Endothelial cell of umbilical vein (primary cell): ENCODE measurements around the gene AQP12A. TPM values are rescaled to one million over a fixed set of nuclear protein-coding genes. Genes with fewer than 3 reads are reported as not detected.

Experiments
- BruUV-seq: library from RNA; stranded (reverse); fragments of 400-500 nt; replicated peaks from 2 replicates; lab custom pipeline; 2021; lab: Mats Ljungman, UMichigan
- CTCF ChIA-PET: fragments of 300-600, 350-600 bp; sonication (Branson Sonifier 250); formaldehyde crosslinking; loops from one replicate; lab custom pipeline; 2021; ENCODE audit warnings: antibody characterized with exemption, inconsistent platforms; lab: Charles Lee
- POLR2A ChIA-PET: fragments of 300-600, 350-600 bp; sonication (Branson Sonifier 250); formaldehyde crosslinking; loops from one replicate; lab custom pipeline; 2021; ENCODE audit warnings: antibody characterized with exemption, inconsistent platforms; lab: Charles Lee
- DNase-seq: peaks from one replicate; pipeline ENCODE4 v3.0.0-alpha.2; 2011; ENCODE audit warnings: low read depth, low spot score
- FAIRE-seq: peaks from 2 replicates; lab custom pipeline; 2011; peaks lifted over from hg19 to GRCh38; lab: Jason Lieb, UNC
- H2AFZ ChIP-seq: 2 replicates; pipeline ENCODE4 v1.6.0; 2012; ENCODE audit warnings: low read depth, low read length, control low read depth, inconsistent platforms
- H3K27ac ChIP-seq: 2 replicates; pipeline ENCODE4 v1.5.1; 2011; ENCODE audit warnings: low read depth, mild to moderate bottlenecking, control low read depth, low read length, moderate library complexity; ENCODE audit not compliant: insufficient read depth
- H3K27me3 ChIP-seq, 2 experiments: 2 replicates each; pipeline versions ENCODE4 v1.6.0 to v1.6.1; 2011; ENCODE audit warnings: low read length in 2 of 2, mixed read lengths in 1 of 2; ENCODE audit not compliant: control insufficient read depth in 2 of 2, insufficient read depth in 2 of 2
- H3K36me3 ChIP-seq, 2 experiments: 2 replicates in 1 of 2; 3 replicates in 1 of 2; pipeline ENCODE4 v1.5.1; 2011; ENCODE audit warnings: low read length in 2 of 2, mild to moderate bottlenecking in 1 of 2, moderate library complexity in 1 of 2; ENCODE audit not compliant: control insufficient read depth in 2 of 2, insufficient read depth in 2 of 2; ENCODE audit errors: extremely low read depth in 1 of 2
- H3K4me1 ChIP-seq: 3 replicates; pipeline ENCODE4 v1.5.1; 2011; ENCODE audit warnings: mild to moderate bottlenecking, low read length; ENCODE audit not compliant: control insufficient read depth, insufficient read depth; ENCODE audit errors: extremely low read depth
- H3K4me2 ChIP-seq: 2 replicates; pipeline ENCODE4 v1.6.1; 2011; ENCODE audit warnings: low read length, control low read depth, mixed read lengths; ENCODE audit not compliant: insufficient read depth
- H3K4me3 ChIP-seq, 3 experiments: fragments of 200-600 bp in 1 of 3; sonication (generic), shearing (Covaris generic) in 1 of 3; replicated peaks in 1 of 3; 2 replicates each; pipeline ENCODE4 v1.5.1; 2011 to 2016; ENCODE audit warnings: control low read depth in 3 of 3, low read length in 3 of 3, mild to moderate bottlenecking in 2 of 3, inconsistent platforms in 1 of 3, low read depth in 1 of 3, moderate library complexity in 1 of 3; ENCODE audit not compliant: insufficient read depth in 1 of 3
- H3K79me2 ChIP-seq: 2 replicates; pipeline ENCODE4 v1.6.0; 2012; ENCODE audit warnings: low read length, inconsistent platforms; ENCODE audit not compliant: control insufficient read depth, insufficient read depth
- H3K9ac ChIP-seq: replicated peaks from 2 replicates; pipeline ENCODE3; 2011; ENCODE audit warnings: low read length, control low read depth; ENCODE audit not compliant: insufficient read depth; ENCODE audit errors: extremely low read depth
- H3K9me1 ChIP-seq: replicated peaks from 3 replicates; pipeline ENCODE4 v1.6.0; 2011; ENCODE audit warnings: mild to moderate bottlenecking, low read length; ENCODE audit not compliant: control insufficient read depth, insufficient read depth; ENCODE audit errors: extremely low read depth
- H3K9me3 ChIP-seq: replicated peaks from 2 replicates; pipeline ENCODE4 v1.5.1; 2012; ENCODE audit warnings: low read length, inconsistent platforms; ENCODE audit not compliant: control insufficient read depth, insufficient read depth
- H4K20me1 ChIP-seq: replicated peaks from 2 replicates; pipeline ENCODE3; 2011; ENCODE audit warnings: mild to moderate bottlenecking, low read length; ENCODE audit not compliant: control insufficient read depth, insufficient read depth; ENCODE audit errors: extremely low read depth
- EZH2 ChIP-seq: IDR thresholded peaks from 2 replicates; pipeline ENCODE4 v1.6.1; 2012; ENCODE audit warnings: borderline replicate concordance, low read depth, mild to moderate bottlenecking, moderate library complexity, low read length, inconsistent platforms; ENCODE audit not compliant: severe bottlenecking
- FOS ChIP-seq: IDR thresholded peaks from 2 replicates; pipeline ENCODE4 v1.6.1; 2011; ENCODE audit warnings: mild to moderate bottlenecking, low read length, moderate library complexity, borderline replicate concordance; ENCODE audit not compliant: insufficient read depth
- GATA2 ChIP-seq: IDR thresholded peaks from 2 replicates; pipeline ENCODE4 v1.7.0; 2011; ENCODE audit warnings: low read depth, mild to moderate bottlenecking, moderate library complexity, mixed read lengths, low read length; ENCODE audit not compliant: insufficient read length, insufficient read depth
- JUN ChIP-seq: IDR thresholded peaks from 2 replicates; pipeline ENCODE4 v1.6.1; 2011; ENCODE audit warnings: borderline replicate concordance, low read depth; ENCODE audit not compliant: insufficient read length, insufficient read depth
- MYC ChIP-seq: IDR thresholded peaks from one replicate; pipeline ENCODE4 v1.6.1; 2011; ENCODE audit warnings: mild to moderate bottlenecking, low read depth, low read length
- POLR2A ChIP-seq: IDR thresholded peaks from 2 replicates; pipeline ENCODE4 v1.6.1; 2012; ENCODE audit warnings: low read depth, mild to moderate bottlenecking, control low read depth, low read length
- POLR2AphosphoS5 ChIP-seq: IDR thresholded peaks from 2 replicates; pipeline ENCODE4 v1.6.1; 2012; ENCODE audit warnings: low read depth, mild to moderate bottlenecking, control low read depth, low read length, moderate library complexity; ENCODE audit not compliant: insufficient read depth
- dilution Hi-C: fragments of 300-500 bp; cut with MboI; formaldehyde crosslinking; loops from one replicate; pipeline ENCODE4 v1.15.0; 2019; ENCODE audit warnings: low sequenced_read_pairs; ENCODE audit not compliant: extremely low pct_ligation_motif_present
- intact Hi-C: fragments of 100-400 bp; cut with micrococcal nuclease; formaldehyde crosslinking; loops from one replicate; pipeline ENCODE4 v1.10.0; 2022
- polyA plus RNA-seq, 4 experiments: library from polyadenylated mRNA; depleted of rRNA in 3 of 4; stranded (reverse) in 3 of 4; unstranded in 1 of 4; fragments of >200 nt; gene quantifications; 2 replicates each; pipeline versions ENCODE4 v1.2.1 to v1.2.3, GENCODE V29; 2011 to 2012; ENCODE audit warnings: missing spikeins in 1 of 4
- total RNA-seq: library from RNA; stranded (reverse); gene quantifications from 2 replicates; pipeline ENCODE4 v1.2.3, GENCODE V29; 2021
- TF ChIP-seq, protein P1 (sequence below): IDR thresholded peaks from 2 replicates; pipeline ENCODE4 v1.6.1; 2011; ENCODE audit not compliant: insufficient read depth, insufficient read length
- TF ChIP-seq, protein P2 (sequence below), 2 donors: IDR thresholded peaks; 1 replicate in 1 of 2; 2 replicates in 1 of 2; pipeline ENCODE4 v1.5.1; 2011; ENCODE audit warnings: low read length in 2 of 2, mild to moderate bottlenecking in 2 of 2, moderate library complexity in 2 of 2, control low read depth in 1 of 2, inconsistent platforms in 1 of 2, low read depth in 1 of 2; ENCODE audit not compliant: insufficient read depth in 1 of 2; ENCODE audit errors: extremely low read depth in 1 of 2

AQP12A gene
- total and polyA plus RNA-seq, 2 donors (not counting 3 experiments of a cell fraction or from before 2014, with no cell fraction given), result not detected

DNA sequence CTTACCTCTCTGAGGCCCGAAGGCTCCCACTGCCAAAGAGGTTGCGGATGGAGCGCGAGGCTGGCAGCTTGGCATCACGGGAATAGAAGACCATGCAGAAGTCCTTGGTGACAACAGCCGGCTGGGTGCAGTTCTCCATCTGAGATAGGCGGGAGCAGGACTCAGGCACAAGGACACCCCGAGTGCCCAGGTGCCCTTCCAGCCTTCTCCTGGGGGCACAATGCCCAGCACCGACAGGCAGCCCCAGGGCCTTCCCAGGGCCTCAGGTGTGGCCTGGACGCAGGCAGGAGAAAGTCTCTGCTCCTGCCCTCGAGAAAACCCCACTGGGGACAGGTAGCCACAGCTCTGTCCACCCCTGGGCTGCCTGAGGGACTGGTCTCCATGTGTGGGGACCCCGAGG, 33.6 kb downstream of the AQP12A start:
- Histone ChIP-seq H3K4me1 (no peaks in the 10 kb centered on the region), H3K79me2 (no peaks in the 10 kb centered on the region), H3K9ac (no peak overlapping the region), H4K20me1 (no peaks in the 10 kb centered on the region), H3K9me1 (no peaks in the 10 kb centered on the region), H3K27ac (no peak overlapping the region), H3K27me3 (no peaks in the 10 kb centered on the region), H3K36me3 (no peaks in the 10 kb centered on the region), H3K9me3 (no peaks in the 10 kb centered on the region), H3K4me2 (no peak overlapping the region), H3K4me3 (no peak overlapping the region), H2AFZ (no peak overlapping the region)
- intact Hi-C loops, result no loop called here
- dilution Hi-C loops, result no loop called here
- BruUV-seq, result no TSS peak
- no peak for FAIRE-seq
- DNase-seq, result no peak
- ChIA-PET CTCF (no interaction called here), POLR2A (no interaction called here)
- no peak for TF ChIP-seq GATA2
- no peak for TF ChIP-seq MYC
- TF ChIP-seq JUN, result no peak
- no peak for TF ChIP-seq POLR2AphosphoS5
- TF ChIP-seq, protein P1, sequence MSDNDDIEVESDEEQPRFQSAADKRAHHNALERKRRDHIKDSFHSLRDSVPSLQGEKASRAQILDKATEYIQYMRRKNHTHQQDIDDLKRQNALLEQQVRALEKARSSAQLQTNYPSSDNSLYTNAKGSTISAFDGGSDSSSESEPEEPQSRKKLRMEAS, result no peak
- TF ChIP-seq, protein P2, sequence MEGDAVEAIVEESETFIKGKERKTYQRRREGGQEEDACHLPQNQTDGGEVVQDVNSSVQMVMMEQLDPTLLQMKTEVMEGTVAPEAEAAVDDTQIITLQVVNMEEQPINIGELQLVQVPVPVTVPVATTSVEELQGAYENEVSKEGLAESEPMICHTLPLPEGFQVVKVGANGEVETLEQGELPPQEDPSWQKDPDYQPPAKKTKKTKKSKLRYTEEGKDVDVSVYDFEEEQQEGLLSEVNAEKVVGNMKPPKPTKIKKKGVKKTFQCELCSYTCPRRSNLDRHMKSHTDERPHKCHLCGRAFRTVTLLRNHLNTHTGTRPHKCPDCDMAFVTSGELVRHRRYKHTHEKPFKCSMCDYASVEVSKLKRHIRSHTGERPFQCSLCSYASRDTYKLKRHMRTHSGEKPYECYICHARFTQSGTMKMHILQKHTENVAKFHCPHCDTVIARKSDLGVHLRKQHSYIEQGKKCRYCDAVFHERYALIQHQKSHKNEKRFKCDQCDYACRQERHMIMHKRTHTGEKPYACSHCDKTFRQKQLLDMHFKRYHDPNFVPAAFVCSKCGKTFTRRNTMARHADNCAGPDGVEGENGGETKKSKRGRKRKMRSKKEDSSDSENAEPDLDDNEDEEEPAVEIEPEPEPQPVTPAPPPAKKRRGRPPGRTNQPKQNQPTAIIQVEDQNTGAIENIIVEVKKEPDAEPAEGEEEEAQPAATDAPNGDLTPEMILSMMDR (IDR thresholded peaks at IDR 0.05; ENCODE audit: extremely low read depth in 1 of 2, insufficient read depth in 1 of 2, low read depth in 1 of 2, low read length in 2 of 2), result no peak
- TF ChIP-seq POLR2A, result no peak
- TF ChIP-seq EZH2, result no peak
- no peak for TF ChIP-seq FOS
